GM23338 (cell line): Measurements from ENCODE around the gene SHKBP1.

ENCODE experiments used
- CREB1 ChIP-seq: fragments of 250-450 bp; sonication (Bioruptor Pico); IDR thresholded peaks from 2 replicates; pipeline ENCODE4 v1.5.0; 2020; ENCODE audit warnings: low read depth, mild to moderate bottlenecking, moderate library complexity
- EZH2 ChIP-seq: fragments of 200-600 bp; sonication (generic); IDR thresholded peaks from one replicate; pipeline ENCODE4 v1.8.0; 2017; ENCODE audit warnings: antibody characterized with exemption, mild to moderate bottlenecking, low read depth; ENCODE audit not compliant: unreplicated experiment
- JUNB ChIP-seq: IDR thresholded peaks from one replicate; pipeline ENCODE4 v1.6.1; 2016; ENCODE audit warnings: antibody characterized with exemption; ENCODE audit not compliant: unreplicated experiment
- POLR2AphosphoS5 ChIP-seq: IDR thresholded peaks from 2 replicates; pipeline ENCODE4 v1.6.1; 2016; ENCODE audit warnings: antibody characterized with exemption, low read depth
- TF ChIP-seq, protein P1 (sequence below), 2 experiments: fragments of 200-600 bp in 1 of 2; sonication (generic) in 1 of 2; conservative IDR thresholded peaks; 2 replicates each; pipeline versions ENCODE4 v1.5.1 to v1.6.1; 2016 to 2017; ENCODE audit warnings: antibody characterized with exemption in 2 of 2, low read depth in 2 of 2, mild to moderate bottlenecking in 2 of 2, moderate library complexity in 1 of 2
- TF ChIP-seq, protein P2 (sequence below): IDR thresholded peaks from one replicate; pipeline ENCODE4 v1.6.1; 2018; ENCODE audit warnings: antibody characterized with exemption; ENCODE audit not compliant: unreplicated experiment

DNA sequence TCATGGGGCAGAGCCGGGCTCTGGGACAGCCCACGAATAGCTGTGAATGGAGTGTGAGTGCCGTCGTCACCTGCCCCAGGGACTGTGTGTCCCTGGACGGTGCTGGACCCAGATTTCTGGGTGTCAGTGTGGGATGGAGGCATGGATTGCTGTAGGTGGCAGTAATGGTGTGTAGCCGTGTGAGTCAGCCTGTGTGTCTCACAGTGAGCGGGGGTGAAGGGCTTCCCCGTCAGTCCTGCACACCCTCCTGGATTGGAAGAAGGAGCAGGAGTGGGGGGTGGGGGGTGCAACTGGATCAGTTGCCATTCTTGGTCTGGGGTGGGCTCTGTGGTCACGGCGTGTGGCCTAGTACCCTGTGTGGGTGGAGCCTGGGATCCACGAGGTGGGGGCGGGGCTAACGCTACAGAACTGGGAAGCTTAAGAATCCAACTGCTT lies 18.0 kb downstream of the SHKBP1 start:
- TF ChIP-seq EZH2 (no peak), POLR2AphosphoS5 (no peak), JUNB (no peak), CREB1 (CRISPR knock-in tag) (no peak)
- TF ChIP-seq, protein P1, sequence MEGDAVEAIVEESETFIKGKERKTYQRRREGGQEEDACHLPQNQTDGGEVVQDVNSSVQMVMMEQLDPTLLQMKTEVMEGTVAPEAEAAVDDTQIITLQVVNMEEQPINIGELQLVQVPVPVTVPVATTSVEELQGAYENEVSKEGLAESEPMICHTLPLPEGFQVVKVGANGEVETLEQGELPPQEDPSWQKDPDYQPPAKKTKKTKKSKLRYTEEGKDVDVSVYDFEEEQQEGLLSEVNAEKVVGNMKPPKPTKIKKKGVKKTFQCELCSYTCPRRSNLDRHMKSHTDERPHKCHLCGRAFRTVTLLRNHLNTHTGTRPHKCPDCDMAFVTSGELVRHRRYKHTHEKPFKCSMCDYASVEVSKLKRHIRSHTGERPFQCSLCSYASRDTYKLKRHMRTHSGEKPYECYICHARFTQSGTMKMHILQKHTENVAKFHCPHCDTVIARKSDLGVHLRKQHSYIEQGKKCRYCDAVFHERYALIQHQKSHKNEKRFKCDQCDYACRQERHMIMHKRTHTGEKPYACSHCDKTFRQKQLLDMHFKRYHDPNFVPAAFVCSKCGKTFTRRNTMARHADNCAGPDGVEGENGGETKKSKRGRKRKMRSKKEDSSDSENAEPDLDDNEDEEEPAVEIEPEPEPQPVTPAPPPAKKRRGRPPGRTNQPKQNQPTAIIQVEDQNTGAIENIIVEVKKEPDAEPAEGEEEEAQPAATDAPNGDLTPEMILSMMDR (conservative IDR thresholded peaks at IDR 0.05; ENCODE audit: low read depth in 2 of 2): no peak
- TF ChIP-seq, protein P2, sequence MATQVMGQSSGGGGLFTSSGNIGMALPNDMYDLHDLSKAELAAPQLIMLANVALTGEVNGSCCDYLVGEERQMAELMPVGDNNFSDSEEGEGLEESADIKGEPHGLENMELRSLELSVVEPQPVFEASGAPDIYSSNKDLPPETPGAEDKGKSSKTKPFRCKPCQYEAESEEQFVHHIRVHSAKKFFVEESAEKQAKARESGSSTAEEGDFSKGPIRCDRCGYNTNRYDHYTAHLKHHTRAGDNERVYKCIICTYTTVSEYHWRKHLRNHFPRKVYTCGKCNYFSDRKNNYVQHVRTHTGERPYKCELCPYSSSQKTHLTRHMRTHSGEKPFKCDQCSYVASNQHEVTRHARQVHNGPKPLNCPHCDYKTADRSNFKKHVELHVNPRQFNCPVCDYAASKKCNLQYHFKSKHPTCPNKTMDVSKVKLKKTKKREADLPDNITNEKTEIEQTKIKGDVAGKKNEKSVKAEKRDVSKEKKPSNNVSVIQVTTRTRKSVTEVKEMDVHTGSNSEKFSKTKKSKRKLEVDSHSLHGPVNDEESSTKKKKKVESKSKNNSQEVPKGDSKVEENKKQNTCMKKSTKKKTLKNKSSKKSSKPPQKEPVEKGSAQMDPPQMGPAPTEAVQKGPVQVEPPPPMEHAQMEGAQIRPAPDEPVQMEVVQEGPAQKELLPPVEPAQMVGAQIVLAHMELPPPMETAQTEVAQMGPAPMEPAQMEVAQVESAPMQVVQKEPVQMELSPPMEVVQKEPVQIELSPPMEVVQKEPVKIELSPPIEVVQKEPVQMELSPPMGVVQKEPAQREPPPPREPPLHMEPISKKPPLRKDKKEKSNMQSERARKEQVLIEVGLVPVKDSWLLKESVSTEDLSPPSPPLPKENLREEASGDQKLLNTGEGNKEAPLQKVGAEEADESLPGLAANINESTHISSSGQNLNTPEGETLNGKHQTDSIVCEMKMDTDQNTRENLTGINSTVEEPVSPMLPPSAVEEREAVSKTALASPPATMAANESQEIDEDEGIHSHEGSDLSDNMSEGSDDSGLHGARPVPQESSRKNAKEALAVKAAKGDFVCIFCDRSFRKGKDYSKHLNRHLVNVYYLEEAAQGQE: no peak
